ENCODE results near the gene CDK5.

The CDK5 gene

DNA sequence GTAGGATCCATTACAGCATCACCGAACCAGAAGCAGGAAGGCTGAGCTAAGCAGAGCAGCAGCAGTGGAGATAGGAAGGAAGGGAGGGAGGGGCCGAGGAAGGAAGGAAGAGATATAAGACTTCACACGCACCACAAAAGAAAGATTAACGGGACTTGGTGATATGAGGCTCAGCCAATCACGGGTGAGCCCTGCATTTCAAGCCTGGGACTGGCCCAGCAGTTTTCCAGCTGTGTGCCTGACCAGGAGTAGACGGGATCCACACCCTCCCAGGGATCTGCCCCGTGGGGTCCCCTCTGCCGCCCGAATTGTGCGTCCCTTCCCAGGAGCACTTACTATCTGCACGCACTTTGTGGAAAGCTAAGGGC is 49.6 kb downstream of the CDK5 start:
- Histone ChIP-seq H3K27me3 (ENCODE audit: insufficient read depth, low read depth) (no peaks in the 10 kb centered on the region; the same call in 1 of the 2 replicates), H3K4me2 (no peak overlapping the region), H3K4me1 (ENCODE audit: low read depth, poor library complexity, severe bottlenecking) (peaks cover 2% of the 10 kb centered on the region), H3K27ac (no peak overlapping the region), H3K36me3 (ENCODE audit: insufficient read depth) (no peaks in the 10 kb centered on the region), H3K79me2 (ENCODE audit: insufficient read depth, low read depth) (no peaks in the 10 kb centered on the region), H3K4me3 (IDR thresholded peaks at IDR 0.05; ENCODE audit: insufficient read depth, low read depth, low read length) (no peak overlapping the region), H4K20me1 (ENCODE audit: insufficient read depth) (no peaks in the 10 kb centered on the region), H3K9ac (no peak overlapping the region), H2AFZ (ENCODE audit: low read depth) (no peak overlapping the region)
- TF ChIP-seq CTCF (conservative IDR thresholded peaks at IDR 0.05; ENCODE audit: low read depth, low read length): no peak

- H3K79me2 ChIP-seq (ENCODE audit: insufficient read depth, low read depth): no peaks in the 10 kb centered on the region
- no peak overlapping the region for H3K4me3 ChIP-seq (IDR thresholded peaks at IDR 0.05; ENCODE audit: insufficient read depth, low read depth, low read length)
- H3K4me2 ChIP-seq: no peak overlapping the region
- no peaks in the 10 kb centered on the region for H3K4me1 ChIP-seq (ENCODE audit: low read depth, poor library complexity, severe bottlenecking)
- no peak overlapping the region for H3K27ac ChIP-seq
- no peaks in the 10 kb centered on the region for H3K36me3 ChIP-seq (ENCODE audit: insufficient read depth)
- H3K27me3 ChIP-seq (ENCODE audit: insufficient read depth, low read depth): no peaks in the 10 kb centered on the region; the same call in 1 of the 2 replicates
- H2AFZ ChIP-seq (ENCODE audit: low read depth): no peak overlapping the region
- H4K20me1 ChIP-seq (ENCODE audit: insufficient read depth): no peaks in the 10 kb centered on the region
- no peak for TF ChIP-seq CTCF (conservative IDR thresholded peaks at IDR 0.05; ENCODE audit: low read depth, low read length)
- H3K9ac ChIP-seq: no peak overlapping the region
Observed at GRCh38 chr7:151007469-151007898, 50.2 kb downstream of the CDK5 start.

- H3K79me2 ChIP-seq (ENCODE audit: insufficient read depth, low read depth): no peaks in the 10 kb centered on the region
- H3K27me3 ChIP-seq (ENCODE audit: insufficient read depth, low read depth): no peaks in the 10 kb centered on the region; the same call in 1 of the 2 replicates
- TF ChIP-seq CTCF (conservative IDR thresholded peaks at IDR 0.05; ENCODE audit: low read depth, low read length): no peak
- no peaks in the 10 kb centered on the region for H4K20me1 ChIP-seq (ENCODE audit: insufficient read depth)
- H3K4me2 ChIP-seq: no peak overlapping the region
- H3K36me3 ChIP-seq (ENCODE audit: insufficient read depth): no peaks in the 10 kb centered on the region
- H3K4me1 ChIP-seq (ENCODE audit: low read depth, poor library complexity, severe bottlenecking): no peaks in the 10 kb centered on the region
- H3K9ac ChIP-seq: no peak overlapping the region
- H2AFZ ChIP-seq (ENCODE audit: low read depth): no peak overlapping the region
- H3K4me3 ChIP-seq (IDR thresholded peaks at IDR 0.05; ENCODE audit: insufficient read depth, low read depth, low read length): no peak overlapping the region
- no peak overlapping the region for H3K27ac ChIP-seq
Observed at GRCh38 chr7:151006590-151007300, 51.0 kb downstream of the CDK5 start.

- Histone ChIP-seq H4K20me1 (ENCODE audit: insufficient read depth) (no peaks in the 10 kb centered on the region), H3K27ac (no peak overlapping the region), H2AFZ (ENCODE audit: low read depth) (no peak overlapping the region), H3K4me2 (no peak overlapping the region), H3K36me3 (ENCODE audit: insufficient read depth) (no peaks in the 10 kb centered on the region), H3K79me2 (ENCODE audit: insufficient read depth, low read depth) (no peaks in the 10 kb centered on the region), H3K4me3 (IDR thresholded peaks at IDR 0.05; ENCODE audit: insufficient read depth, low read depth, low read length) (no peak overlapping the region), H3K9ac (no peak overlapping the region), H3K4me1 (ENCODE audit: low read depth, poor library complexity, severe bottlenecking) (no peaks in the 10 kb centered on the region), H3K27me3 (ENCODE audit: insufficient read depth, low read depth) (no peaks in the 10 kb centered on the region; the same call in 1 of the 2 replicates)
- no peak for TF ChIP-seq CTCF (conservative IDR thresholded peaks at IDR 0.05; ENCODE audit: low read depth, low read length)
Observed at GRCh38 chr7:151005566-151005965, 52.1 kb downstream of the CDK5 start.
